IMR-90 (cell line): Measurements from ENCODE around the gene WDCP. TPM values are rescaled to one million over a fixed set of nuclear protein-coding genes. Genes with fewer than 3 reads are reported as not detected.

Experiments
- ATAC-seq: fragments of 200-7000 bp; cut with Tn5 transposase; 2 replicates; pipeline ENCODE4 v1.9.1; 2020; ENCODE audit warnings: low read depth, mild to moderate bottlenecking, moderate library complexity
- BruUV-seq: library from RNA; stranded (reverse); fragments of 400-500 nt; replicated peaks from 2 replicates; lab custom pipeline; 2021; lab: Mats Ljungman, UMichigan
- CTCF ChIA-PET: fragments of 300-600 bp; formaldehyde crosslinking; extraction: SDS; loops from one replicate; lab custom pipeline; 2021; ENCODE audit warnings: antibody characterized with exemption; lab: Yijun Ruan, JAX
- POLR2A ChIA-PET: fragments of 300-600 bp; sonication (Branson Sonifier 250); formaldehyde crosslinking; loops from one replicate; lab custom pipeline; 2022; ENCODE audit warnings: antibody characterized with exemption; ENCODE audit not compliant: unreplicated experiment; lab: Charles Lee
- DNase-seq: peaks from one replicate; pipeline ENCODE4 v3.0.0; 2013
- H2AFZ ChIP-seq: replicated peaks from 2 replicates; pipeline ENCODE3; 2013; ENCODE audit warnings: low read length, mild to moderate bottlenecking; ENCODE audit not compliant: poor library complexity
- H2AK5ac ChIP-seq: 2 replicates; pipeline ENCODE4 v1.6.1; 2013; ENCODE audit warnings: low read depth, low read length, inconsistent platforms
- H2AK9ac ChIP-seq: replicated peaks from 2 replicates; pipeline ENCODE3; 2013; ENCODE audit warnings: mild to moderate bottlenecking, low read depth, low read length, moderate library complexity; ENCODE audit not compliant: poor library complexity
- H2BK120ac ChIP-seq: 2 replicates; pipeline ENCODE4 v1.6.1; 2013; ENCODE audit warnings: low read depth, low read length, inconsistent platforms
- H2BK15ac ChIP-seq: 3 replicates; pipeline ENCODE4 v1.6.1; 2013; ENCODE audit warnings: low read depth, low read length, inconsistent platforms
- H2BK20ac ChIP-seq: 2 replicates; pipeline ENCODE4 v1.6.1; 2013; ENCODE audit warnings: low read depth, mild to moderate bottlenecking, inconsistent platforms, low read length, moderate library complexity
- H2BK5ac ChIP-seq: 2 replicates; pipeline ENCODE4 v1.6.1; 2013; ENCODE audit warnings: mild to moderate bottlenecking, low read depth, low read length, inconsistent platforms; ENCODE audit not compliant: poor library complexity, severe bottlenecking
- H3K14ac ChIP-seq: replicated peaks from 2 replicates; pipeline ENCODE4 v1.6.1; 2013; ENCODE audit warnings: low read depth, low read length, inconsistent platforms
- H3K18ac ChIP-seq: 2 replicates; pipeline ENCODE4 v1.6.1; 2013; ENCODE audit warnings: low read depth, low read length, control low read depth
- H3K23ac ChIP-seq: 2 replicates; pipeline ENCODE4 v1.6.1; 2013; ENCODE audit warnings: low read depth, low read length, inconsistent platforms
- H3K27ac ChIP-seq: 2 replicates; pipeline ENCODE4 v1.5.1; 2013; ENCODE audit warnings: mild to moderate bottlenecking, control low read depth, low read length; ENCODE audit not compliant: insufficient read depth
- H3K27me3 ChIP-seq: 2 replicates; pipeline ENCODE4 v1.6.1; 2013; ENCODE audit warnings: low read length; ENCODE audit not compliant: control insufficient read depth, insufficient read depth
- H3K36me3 ChIP-seq: 2 replicates; pipeline ENCODE4 v1.6.1; 2013; ENCODE audit warnings: low read length, mixed read lengths; ENCODE audit not compliant: control insufficient read depth, insufficient read depth
- H3K4ac ChIP-seq: 2 replicates; pipeline ENCODE4 v1.6.1; 2013; ENCODE audit warnings: low read depth, low read length, inconsistent platforms
- H3K4me1 ChIP-seq: 2 replicates; pipeline ENCODE4 v1.6.1; 2013; ENCODE audit warnings: low read length, mixed read lengths; ENCODE audit not compliant: control insufficient read depth, insufficient read depth
- H3K4me2 ChIP-seq: 2 replicates; pipeline ENCODE4 v1.6.1; 2013; ENCODE audit warnings: low read depth, mild to moderate bottlenecking, control low read depth, low read length, moderate library complexity
- H3K4me3 ChIP-seq: 2 replicates; pipeline ENCODE4 v1.5.1; 2013; ENCODE audit warnings: low read depth, mild to moderate bottlenecking, control low read depth, low read length, moderate library complexity; ENCODE audit not compliant: insufficient read depth
- H3K56ac ChIP-seq: 2 replicates; pipeline ENCODE4 v1.6.1; 2013; ENCODE audit warnings: low read length, inconsistent platforms; ENCODE audit not compliant: insufficient read depth; ENCODE audit errors: extremely low read depth
- H3K79me1 ChIP-seq, 2 experiments: 2 replicates each; pipeline ENCODE4 v1.6.1; 2013; ENCODE audit warnings: low read length in 2 of 2, inconsistent platforms in 1 of 2, low read depth in 1 of 2
- H3K9ac ChIP-seq: 2 replicates; pipeline ENCODE4 v1.6.1; 2013; ENCODE audit warnings: low read depth, low read length, control low read depth
- H3K9me1 ChIP-seq: 2 replicates; pipeline ENCODE4 v1.6.1; 2013; ENCODE audit warnings: low read length, inconsistent platforms; ENCODE audit not compliant: insufficient read depth
- H3K9me3 ChIP-seq: 2 replicates; pipeline ENCODE4 v1.6.1; 2013; ENCODE audit warnings: low read length; ENCODE audit not compliant: control insufficient read depth, insufficient read depth
- H4K20me1 ChIP-seq: 2 replicates; pipeline ENCODE4 v1.6.1; 2013; ENCODE audit warnings: low read length, inconsistent platforms; ENCODE audit not compliant: insufficient read depth
- H4K5ac ChIP-seq: 2 replicates; pipeline ENCODE4 v1.6.1; 2013; ENCODE audit warnings: mild to moderate bottlenecking, low read depth, low read length, control low read depth
- H4K8ac ChIP-seq, 2 experiments: 2 replicates each; pipeline ENCODE4 v1.6.1; 2013; ENCODE audit warnings: low read depth in 2 of 2, low read length in 2 of 2, control low read depth in 1 of 2, inconsistent platforms in 1 of 2
- H4K91ac ChIP-seq: 2 replicates; pipeline ENCODE4 v1.6.1; 2013; ENCODE audit warnings: low read depth, low read length, inconsistent platforms; ENCODE audit not compliant: insufficient read depth
- CEBPB ChIP-seq: IDR thresholded peaks from 2 replicates; pipeline ENCODE4 v1.6.1; 2012; ENCODE audit warnings: low read depth, low read length, improper control_type of control experiment
- CHD1 ChIP-seq: IDR thresholded peaks from 2 replicates; pipeline ENCODE4 v1.6.1; 2012; ENCODE audit warnings: low read depth, low read length, improper control_type of control experiment
- ELK1 ChIP-seq: fragments of 150-350 bp; IDR thresholded peaks from 2 replicates; pipeline ENCODE4 v1.6.1; 2016; ENCODE audit warnings: low read depth, mild to moderate bottlenecking, low read length, moderate library complexity, borderline replicate concordance
- MAFK ChIP-seq: IDR thresholded peaks from 2 replicates; pipeline ENCODE4 v1.6.1; 2012; ENCODE audit warnings: low read depth, low read length, improper control_type of control experiment
- NFE2L2 ChIP-seq: fragments of 150-350 bp; IDR thresholded peaks from 2 replicates; pipeline ENCODE4 v1.6.1; 2016; ENCODE audit warnings: low read depth, mild to moderate bottlenecking, low read length
- POLR2A ChIP-seq: IDR thresholded peaks from 2 replicates; pipeline ENCODE4 v1.6.1; 2012; ENCODE audit warnings: mild to moderate bottlenecking, low read depth, low read length
- RCOR1 ChIP-seq: IDR thresholded peaks from 2 replicates; pipeline ENCODE4 v1.6.1; 2012; ENCODE audit warnings: mild to moderate bottlenecking, low read length, improper control_type of control experiment; ENCODE audit not compliant: insufficient replicate concordance
- RFX5 ChIP-seq: IDR thresholded peaks from 2 replicates; pipeline ENCODE4 v1.8.0; 2012; ENCODE audit warnings: low read depth, mild to moderate bottlenecking, low read length, moderate library complexity
- SMC3 ChIP-seq: fragments of 150-350 bp; IDR thresholded peaks from 2 replicates; pipeline ENCODE4 v1.6.1; 2016; ENCODE audit warnings: low read depth, mild to moderate bottlenecking, antibody characterized with exemption, low read length, moderate library complexity
- WGBS, 2 experiments: methylation state at CpG; one replicate each; pipeline versions ENCODE4 v1.1.5 to v1.1.7; 2013; ENCODE audit warnings: missing lambda C conversion rate in 2 of 2; ENCODE audit not compliant: insufficient read length in 1 of 2; ENCODE audit errors: extremely low coverage in 2 of 2; 5-methylcytosine and 5-hydroxymethylcytosine counted together
- dilution Hi-C: fragments of 300-500 bp; cut with HindIII; formaldehyde crosslinking; loops from one replicate; pipeline ENCODE4 v1.14.3; 2018; ENCODE audit warnings: low sequenced_read_pairs; ENCODE audit not compliant: unreplicated experiment
- in situ Hi-C: fragments of 300-500 bp; cut with MboI; formaldehyde crosslinking; loops from 3 replicates; pipeline ENCODE4 v1.14.3; 2019; ENCODE audit warnings: low sequenced_read_pairs, inconsistent platforms, mixed read lengths
- intact Hi-C: fragments of 100-400 bp; cut with micrococcal nuclease; formaldehyde crosslinking; loops from 2 replicates; pipeline ENCODE4 v1.10.0; 2022
- polyA plus RNA-seq, 3 experiments: library from polyadenylated mRNA; depleted of rRNA; stranded (reverse); fragments of >200 nt; gene quantifications; 2 replicates each; pipeline ENCODE4 v1.2.3, GENCODE V29; 2012; ENCODE audit warnings: low replicate concordance in 1 of 3
- total RNA-seq: library from RNA; depleted of rRNA; stranded (reverse); fragments of >200 nt; gene quantifications from 2 replicates; pipeline ENCODE4 v1.2.3, GENCODE V29; 2012

WDCP gene
- total and polyA plus RNA-seq, 2 of the 4 experiments (the other 2 are of a cell fraction) = 6.8 to 18.6 TPM

GRCh38 chr2:24012521-24013188, 34.5 kb downstream of the WDCP start:
- in situ Hi-C loops = no loop called here
- no peak for DNase-seq
- no peaks in the 10 kb centered on the region for H3K36me3 ChIP-seq
- H3K79me1 ChIP-seq = peaks cover 0 to 3% of the 10 kb centered on the region in 2 experiments; a peak in 1 of 4 replicates
- no peak for TF ChIP-seq RFX5
- TF ChIP-seq NFE2L2 = no peak
- TF ChIP-seq RCOR1 = no peak
- TF ChIP-seq MAFK = no peak
- no peak for TF ChIP-seq CEBPB
- no peak for TF ChIP-seq ELK1
- no peak for TF ChIP-seq SMC3
- TF ChIP-seq CHD1 = no peak
- no peak for TF ChIP-seq POLR2A
- CTCF ChIA-PET = no interaction called here
- no TSS peak for BruUV-seq
- POLR2A ChIA-PET = no interaction called here
- intact Hi-C loops = no loop called here
- no peak overlapping the region for H2BK5ac ChIP-seq
- no peak overlapping the region for H3K4me2 ChIP-seq
- H4K20me1 ChIP-seq = no peaks in the 10 kb centered on the region
- H3K4me3 ChIP-seq = no peak overlapping the region
- H3K56ac ChIP-seq = no peak overlapping the region
- 0 out of 2 replicates have a peak overlapping the region, but pooled peaks have one; percentile 22 for H3K4ac ChIP-seq
- H2AK5ac ChIP-seq = no peak overlapping the region
- dilution Hi-C loops = no loop called here
- ATAC-seq = no peak
- H3K27me3 ChIP-seq = peaks cover 8% of the 10 kb centered on the region
- H4K91ac ChIP-seq = 0 out of 2 replicates have a peak overlapping the region, but pooled peaks have one; percentile 6
- H3K18ac ChIP-seq = no peak overlapping the region
- no peak overlapping the region for H3K27ac ChIP-seq
- H4K5ac ChIP-seq = no peak overlapping the region
- no peak overlapping the region for H2BK15ac ChIP-seq
- no peak overlapping the region for H3K23ac ChIP-seq
- peaks cover 19% of the 10 kb centered on the region for H3K9me1 ChIP-seq
- H3K14ac ChIP-seq = peak overlapping the region; percentile 65; the same call in 1 of the 2 replicates
- no peak overlapping the region; the same call in 1 of the 2 replicates for H2BK20ac ChIP-seq
- 80% methylated on average over 3 of the region's 9 CpGs; no CpG with 5 or more reads in 1 of the 2 experiments for WGBS, 2 experiments
- no peak overlapping the region for H3K9ac ChIP-seq
- H2AK9ac ChIP-seq = no peak overlapping the region
- H3K9me3 ChIP-seq = no peaks in the 10 kb centered on the region
- peaks cover 11% of the 10 kb centered on the region for H3K4me1 ChIP-seq
- no peak overlapping the region for H2AFZ ChIP-seq
- H4K8ac ChIP-seq = 0 out of 4 replicates have a peak overlapping the region, but pooled peaks of 1 of the 2 experiments have one; percentile 34
- no peak overlapping the region; the same call in 1 of the 2 replicates for H2BK120ac ChIP-seq
